Mesothelial cell of epicardium (in vitro differentiated cells): ENCODE results near the gene OR6B1. TPM values are rescaled to one million over a fixed set of nuclear protein-coding genes. Genes with fewer than 3 reads are reported as not detected.
"Not testable (repeated sequence)": the region's sequence is repeated elsewhere in the genome, so short reads cannot be mapped to it uniquely, and the experiment has no call there.

Experiments used
- DNase-seq, 2 experiments: peaks; one replicate each; pipeline ENCODE4 v3.0.0; 2021; ENCODE audit warnings: low spot score in 2 of 2; ENCODE audit not compliant: unreplicated experiment in 2 of 2
- H3K27ac Mint-ChIP-seq: 2 replicates; pipeline ENCODE4 v1.8.0; 2021; ENCODE audit warnings: mixed read lengths
- H3K27me3 Mint-ChIP-seq: 2 replicates; pipeline ENCODE4 v1.8.0; 2021; ENCODE audit warnings: low read depth, mixed read lengths
- H3K36me3 Mint-ChIP-seq: 2 replicates; pipeline ENCODE4 v1.8.0; 2021; ENCODE audit warnings: mixed read lengths
- H3K4me1 Mint-ChIP-seq: 2 replicates; pipeline ENCODE4 v1.8.0; 2021; ENCODE audit warnings: mixed read lengths
- H3K4me3 Mint-ChIP-seq: 2 replicates; pipeline ENCODE4 v1.8.0; 2021; ENCODE audit warnings: mild to moderate bottlenecking, moderate library complexity, mixed read lengths
- H3K9me3 Mint-ChIP-seq: 2 replicates; pipeline ENCODE4 v1.8.0; 2021; ENCODE audit warnings: mixed read lengths
- total RNA-seq: library from RNA; stranded (reverse); gene quantifications from 3 replicates; pipeline ENCODE4 v1.2.1, GENCODE V29; 2021
- TF ChIP-seq, protein P1 (sequence below): fragments of 200-600 bp; sonication (generic); IDR thresholded peaks from one replicate; pipeline ENCODE4 v1.5.0; 2021; ENCODE audit warnings: antibody characterized with exemption; ENCODE audit not compliant: unreplicated experiment

The OR6B1 gene
- total RNA-seq, 1 donor from 2014 or later = not detected

DNA sequence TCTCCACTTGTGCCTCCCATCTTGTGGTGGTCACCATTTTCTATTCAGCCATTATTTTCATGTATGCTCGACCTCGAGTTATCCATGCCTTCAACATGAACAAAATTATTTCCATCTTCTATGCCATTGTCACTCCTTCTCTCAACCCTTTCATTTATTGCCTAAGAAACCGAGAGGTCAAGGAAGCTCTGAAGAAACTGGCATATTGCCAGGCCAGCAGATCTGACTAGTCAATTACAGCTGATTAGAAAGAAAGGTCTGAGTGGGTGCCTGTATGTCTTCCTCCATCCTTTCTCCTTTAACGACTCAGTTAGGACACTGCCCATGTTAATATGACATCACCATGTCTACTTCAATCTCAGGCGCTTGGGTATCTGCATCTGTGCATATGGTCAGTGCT is 4.6 kb downstream of the OR6B1 start:
- Mint-ChIP-seq H3K36me3 (peaks cover 1% of the 10 kb centered on the region), H3K27ac (no peak overlapping the region), H3K27me3 (peaks cover 6% of the 10 kb centered on the region), H3K4me3 (no peak overlapping the region), H3K9me3 (peaks cover 15% of the 10 kb centered on the region), H3K4me1 (no peaks in the 10 kb centered on the region)
- no peak for DNase-seq
- TF ChIP-seq, protein P1, sequence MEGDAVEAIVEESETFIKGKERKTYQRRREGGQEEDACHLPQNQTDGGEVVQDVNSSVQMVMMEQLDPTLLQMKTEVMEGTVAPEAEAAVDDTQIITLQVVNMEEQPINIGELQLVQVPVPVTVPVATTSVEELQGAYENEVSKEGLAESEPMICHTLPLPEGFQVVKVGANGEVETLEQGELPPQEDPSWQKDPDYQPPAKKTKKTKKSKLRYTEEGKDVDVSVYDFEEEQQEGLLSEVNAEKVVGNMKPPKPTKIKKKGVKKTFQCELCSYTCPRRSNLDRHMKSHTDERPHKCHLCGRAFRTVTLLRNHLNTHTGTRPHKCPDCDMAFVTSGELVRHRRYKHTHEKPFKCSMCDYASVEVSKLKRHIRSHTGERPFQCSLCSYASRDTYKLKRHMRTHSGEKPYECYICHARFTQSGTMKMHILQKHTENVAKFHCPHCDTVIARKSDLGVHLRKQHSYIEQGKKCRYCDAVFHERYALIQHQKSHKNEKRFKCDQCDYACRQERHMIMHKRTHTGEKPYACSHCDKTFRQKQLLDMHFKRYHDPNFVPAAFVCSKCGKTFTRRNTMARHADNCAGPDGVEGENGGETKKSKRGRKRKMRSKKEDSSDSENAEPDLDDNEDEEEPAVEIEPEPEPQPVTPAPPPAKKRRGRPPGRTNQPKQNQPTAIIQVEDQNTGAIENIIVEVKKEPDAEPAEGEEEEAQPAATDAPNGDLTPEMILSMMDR = no peak

DNA sequence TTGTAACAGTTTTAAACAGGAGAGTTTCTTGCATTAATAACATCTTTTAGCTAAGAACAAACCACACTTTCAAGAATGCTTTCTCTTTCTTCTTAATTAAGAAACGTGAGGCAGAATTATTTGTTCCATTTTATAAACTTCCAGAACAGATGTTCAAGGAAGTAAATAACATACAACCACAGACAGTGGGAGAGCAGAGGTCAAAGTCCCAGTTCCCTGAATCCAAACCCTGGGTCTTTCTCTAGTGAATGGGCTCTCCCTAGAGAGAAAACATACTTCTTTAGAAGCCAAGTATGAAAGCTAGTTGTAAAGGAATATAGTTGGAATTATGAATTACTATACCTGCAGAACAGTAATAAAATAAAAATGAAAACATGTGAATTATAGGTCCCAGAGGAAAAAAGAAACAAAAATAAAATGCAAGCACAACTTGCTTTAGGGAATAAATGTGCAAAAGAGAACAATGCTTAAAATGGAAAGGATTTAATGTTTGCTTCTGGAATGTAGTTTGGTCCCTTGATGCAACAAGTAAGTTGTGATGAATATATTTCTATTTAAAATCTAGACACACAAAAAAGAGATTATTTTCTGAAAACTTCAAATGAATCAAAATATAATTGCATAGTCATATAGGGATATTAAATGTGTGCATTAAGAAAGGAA is 6.0 kb downstream of the OR6B1 start:
- no peak for DNase-seq
- TF ChIP-seq, protein P1 = no peak
- Mint-ChIP-seq H3K9me3 (peaks cover 27% of the 10 kb centered on the region), H3K36me3 (peaks cover 1% of the 10 kb centered on the region), H3K27ac (no peak overlapping the region), H3K4me1 (no peaks in the 10 kb centered on the region), H3K4me3 (no peak overlapping the region), H3K27me3 (peaks cover 3% of the 10 kb centered on the region)

DNA sequence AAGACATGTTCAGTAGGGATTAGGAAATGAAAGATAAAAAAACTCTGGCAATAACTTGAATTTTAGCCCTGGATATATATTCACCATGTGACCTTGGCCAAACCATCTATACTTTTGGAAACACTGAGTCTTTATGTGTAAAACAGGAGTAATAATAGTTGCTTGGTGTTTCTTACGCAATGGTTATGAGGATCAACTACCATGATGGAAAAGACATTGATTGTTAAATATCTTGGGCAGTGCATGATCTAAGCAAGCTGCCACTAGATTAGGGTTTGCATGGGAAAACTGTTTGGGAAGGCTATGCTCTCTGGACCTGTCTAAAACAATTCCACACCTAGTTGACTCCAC is 6.5 kb downstream of the OR6B1 start:
- TF ChIP-seq, protein P1 = no peak
- H3K36me3 Mint-ChIP-seq = peaks cover 1% of the 10 kb centered on the region
- H3K4me1 Mint-ChIP-seq = no peaks in the 10 kb centered on the region
- H3K4me3 Mint-ChIP-seq = no peak overlapping the region
- peaks cover under 1% of the 10 kb centered on the region for H3K27me3 Mint-ChIP-seq
- no peak for DNase-seq
- H3K9me3 Mint-ChIP-seq = peaks cover 28% of the 10 kb centered on the region
- no peak overlapping the region for H3K27ac Mint-ChIP-seq

DNA sequence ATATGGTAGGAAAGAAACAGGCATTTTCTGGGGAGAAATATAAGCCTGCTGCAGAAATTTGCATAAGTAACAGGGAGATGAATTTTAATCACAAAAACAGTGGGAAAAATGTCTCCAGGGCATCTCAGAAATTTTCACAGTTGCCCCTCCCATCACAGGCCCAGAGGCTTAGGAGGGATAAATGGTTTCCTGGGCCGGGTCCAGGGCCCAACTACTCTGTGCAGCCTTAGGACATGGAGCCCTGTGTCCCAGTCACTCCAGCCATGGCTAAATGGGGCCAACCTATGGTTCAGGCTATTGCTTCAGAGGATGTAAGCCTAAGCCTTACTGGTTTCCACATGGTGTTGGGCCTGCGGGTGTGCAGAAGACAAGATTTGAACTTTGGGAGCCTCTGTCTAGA is 9.2 kb downstream of the OR6B1 start:
- Mint-ChIP-seq H3K27ac (no peak overlapping the region), H3K4me3 (no peak overlapping the region), H3K36me3 (peaks cover 1% of the 10 kb centered on the region), H3K4me1 (no peaks in the 10 kb centered on the region), H3K9me3 (peaks cover 28% of the 10 kb centered on the region), H3K27me3 (no peaks in the 10 kb centered on the region)
- TF ChIP-seq, protein P1 = no peak
- DNase-seq = no peak

DNA sequence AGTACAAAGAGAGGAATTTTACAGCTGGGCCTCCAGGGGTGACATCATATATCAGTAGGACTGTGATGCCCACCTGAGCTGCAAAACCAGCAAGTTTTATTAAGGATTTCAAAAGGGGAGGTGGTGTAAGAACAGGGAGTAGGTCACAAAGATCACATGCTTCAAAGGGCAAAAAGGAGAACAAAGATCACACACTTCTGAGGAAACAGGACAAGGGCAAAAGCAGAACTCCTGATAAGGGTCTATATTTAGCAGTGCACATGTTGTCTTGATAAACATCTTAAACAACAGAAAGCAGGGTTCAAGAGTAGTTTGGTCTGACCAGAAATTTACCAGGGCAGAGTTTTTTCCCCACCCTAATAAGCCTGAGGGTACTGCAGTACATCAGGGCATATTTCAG is 9.9 kb downstream of the OR6B1 start:
- H3K9me3 Mint-ChIP-seq = peaks cover 32% of the 10 kb centered on the region
- not testable (repeated sequence) for DNase-seq, H3K27me3 Mint-ChIP-seq, H3K27ac Mint-ChIP-seq, H3K36me3 Mint-ChIP-seq, H3K4me3 Mint-ChIP-seq, H3K4me1 Mint-ChIP-seq

DNA sequence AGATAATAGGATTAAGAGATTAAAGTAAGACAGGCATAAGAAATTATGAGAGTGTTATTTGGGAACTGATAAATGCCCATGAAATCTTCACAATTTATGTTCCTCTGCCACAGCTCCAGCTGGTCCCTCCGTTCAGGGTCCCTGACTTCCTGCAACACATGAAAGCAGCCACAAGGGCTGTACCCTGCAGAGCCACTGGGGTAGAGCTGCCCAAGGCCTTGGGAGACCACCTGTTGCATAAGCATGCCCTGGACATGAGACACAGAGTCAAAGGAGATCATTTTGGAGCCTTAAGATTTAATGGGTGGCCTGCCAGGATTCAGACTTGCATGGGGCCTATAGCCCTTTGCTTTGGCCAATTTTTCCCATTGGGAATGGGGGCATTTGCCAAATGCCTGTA is 10.7 kb downstream of the OR6B1 start:
- DNase-seq, H3K36me3 Mint-ChIP-seq, H3K4me3 Mint-ChIP-seq, H3K27me3 Mint-ChIP-seq, H3K27ac Mint-ChIP-seq, H3K4me1 Mint-ChIP-seq: not testable (repeated sequence)
- peaks cover 35% of the 10 kb centered on the region for H3K9me3 Mint-ChIP-seq
